Measurements from ENCODE around the gene LVRN. TPM values are rescaled to one million over a fixed set of nuclear protein-coding genes. Genes with fewer than 3 reads are reported as not detected.

LVRN gene
- total and polyA plus RNA-seq, 2 experiments from 2014 or later, result 0.31 to 0.45 TPM

DNA sequence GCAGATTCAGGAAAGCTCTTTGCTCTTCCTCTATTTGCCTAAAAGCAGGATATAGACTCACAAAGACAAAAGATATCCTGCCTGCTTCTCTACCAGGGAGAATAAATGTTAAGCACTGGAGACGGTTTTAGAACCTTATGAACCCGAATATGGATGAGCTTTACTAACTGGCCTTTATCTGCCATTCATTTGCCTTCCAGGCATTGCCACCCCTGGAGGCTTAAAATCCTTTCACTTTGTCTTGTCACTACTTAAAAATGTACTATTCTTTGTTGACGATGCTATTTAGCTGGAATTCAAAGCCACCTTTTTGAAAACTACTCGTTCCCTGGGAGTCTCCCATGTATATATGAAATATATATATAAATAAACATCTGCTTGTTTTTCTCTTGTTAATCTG lies 23.2 kb upstream of the LVRN start (continued):
- TF ChIP-seq, protein P1, sequence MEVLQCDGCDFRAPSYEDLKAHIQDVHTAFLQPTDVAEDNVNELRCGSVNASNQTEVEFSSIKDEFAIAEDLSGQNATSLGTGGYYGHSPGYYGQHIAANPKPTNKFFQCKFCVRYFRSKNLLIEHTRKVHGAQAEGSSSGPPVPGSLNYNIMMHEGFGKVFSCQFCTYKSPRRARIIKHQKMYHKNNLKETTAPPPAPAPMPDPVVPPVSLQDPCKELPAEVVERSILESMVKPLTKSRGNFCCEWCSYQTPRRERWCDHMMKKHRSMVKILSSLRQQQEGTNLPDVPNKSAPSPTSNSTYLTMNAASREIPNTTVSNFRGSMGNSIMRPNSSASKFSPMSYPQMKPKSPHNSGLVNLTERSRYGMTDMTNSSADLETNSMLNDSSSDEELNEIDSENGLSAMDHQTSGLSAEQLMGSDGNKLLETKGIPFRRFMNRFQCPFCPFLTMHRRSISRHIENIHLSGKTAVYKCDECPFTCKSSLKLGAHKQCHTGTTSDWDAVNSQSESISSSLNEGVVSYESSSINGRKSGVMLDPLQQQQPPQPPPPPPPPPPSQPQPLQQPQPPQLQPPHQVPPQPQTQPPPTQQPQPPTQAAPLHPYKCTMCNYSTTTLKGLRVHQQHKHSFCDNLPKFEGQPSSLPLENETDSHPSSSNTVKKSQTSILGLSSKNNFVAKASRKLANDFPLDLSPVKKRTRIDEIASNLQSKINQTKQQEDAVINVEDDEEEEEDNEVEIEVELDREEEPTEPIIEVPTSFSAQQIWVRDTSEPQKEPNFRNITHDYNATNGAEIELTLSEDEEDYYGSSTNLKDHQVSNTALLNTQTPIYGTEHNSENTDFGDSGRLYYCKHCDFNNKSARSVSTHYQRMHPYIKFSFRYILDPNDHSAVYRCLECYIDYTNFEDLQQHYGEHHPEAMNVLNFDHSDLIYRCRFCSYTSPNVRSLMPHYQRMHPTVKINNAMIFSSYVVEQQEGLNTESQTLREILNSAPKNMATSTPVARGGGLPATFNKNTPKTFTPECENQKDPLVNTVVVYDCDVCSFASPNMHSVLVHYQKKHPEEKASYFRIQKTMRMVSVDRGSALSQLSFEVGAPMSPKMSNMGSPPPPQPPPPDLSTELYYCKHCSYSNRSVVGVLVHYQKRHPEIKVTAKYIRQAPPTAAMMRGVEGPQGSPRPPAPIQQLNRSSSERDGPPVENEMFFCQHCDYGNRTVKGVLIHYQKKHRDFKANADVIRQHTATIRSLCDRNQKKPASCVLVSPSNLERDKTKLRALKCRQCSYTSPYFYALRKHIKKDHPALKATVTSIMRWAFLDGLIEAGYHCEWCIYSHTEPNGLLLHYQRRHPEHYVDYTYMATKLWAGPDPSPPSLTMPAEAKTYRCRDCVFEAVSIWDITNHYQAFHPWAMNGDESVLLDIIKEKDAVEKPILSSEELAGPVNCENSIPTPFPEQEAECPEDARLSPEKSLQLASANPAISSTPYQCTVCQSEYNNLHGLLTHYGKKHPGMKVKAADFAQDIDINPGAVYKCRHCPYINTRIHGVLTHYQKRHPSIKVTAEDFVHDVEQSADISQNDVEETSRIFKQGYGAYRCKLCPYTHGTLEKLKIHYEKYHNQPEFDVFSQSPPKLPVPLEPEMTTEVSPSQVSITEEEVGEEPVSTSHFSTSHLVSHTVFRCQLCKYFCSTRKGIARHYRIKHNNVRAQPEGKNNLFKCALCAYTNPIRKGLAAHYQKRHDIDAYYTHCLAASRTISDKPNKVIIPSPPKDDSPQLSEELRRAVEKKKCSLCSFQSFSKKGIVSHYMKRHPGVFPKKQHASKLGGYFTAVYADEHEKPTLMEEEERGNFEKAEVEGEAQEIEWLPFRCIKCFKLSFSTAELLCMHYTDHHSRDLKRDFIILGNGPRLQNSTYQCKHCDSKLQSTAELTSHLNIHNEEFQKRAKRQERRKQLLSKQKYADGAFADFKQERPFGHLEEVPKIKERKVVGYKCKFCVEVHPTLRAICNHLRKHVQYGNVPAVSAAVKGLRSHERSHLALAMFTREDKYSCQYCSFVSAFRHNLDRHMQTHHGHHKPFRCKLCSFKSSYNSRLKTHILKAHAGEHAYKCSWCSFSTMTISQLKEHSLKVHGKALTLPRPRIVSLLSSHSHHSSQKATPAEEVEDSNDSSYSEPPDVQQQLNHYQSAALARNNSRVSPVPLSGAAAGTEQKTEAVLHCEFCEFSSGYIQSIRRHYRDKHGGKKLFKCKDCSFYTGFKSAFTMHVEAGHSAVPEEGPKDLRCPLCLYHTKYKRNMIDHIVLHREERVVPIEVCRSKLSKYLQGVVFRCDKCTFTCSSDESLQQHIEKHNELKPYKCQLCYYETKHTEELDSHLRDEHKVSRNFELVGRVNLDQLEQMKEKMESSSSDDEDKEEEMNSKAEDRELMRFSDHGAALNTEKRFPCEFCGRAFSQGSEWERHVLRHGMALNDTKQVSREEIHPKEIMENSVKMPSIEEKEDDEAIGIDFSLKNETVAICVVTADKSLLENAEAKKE (CRISPR knock-in tag; IDR thresholded peaks at IDR 0.05), result no peak

DNA sequence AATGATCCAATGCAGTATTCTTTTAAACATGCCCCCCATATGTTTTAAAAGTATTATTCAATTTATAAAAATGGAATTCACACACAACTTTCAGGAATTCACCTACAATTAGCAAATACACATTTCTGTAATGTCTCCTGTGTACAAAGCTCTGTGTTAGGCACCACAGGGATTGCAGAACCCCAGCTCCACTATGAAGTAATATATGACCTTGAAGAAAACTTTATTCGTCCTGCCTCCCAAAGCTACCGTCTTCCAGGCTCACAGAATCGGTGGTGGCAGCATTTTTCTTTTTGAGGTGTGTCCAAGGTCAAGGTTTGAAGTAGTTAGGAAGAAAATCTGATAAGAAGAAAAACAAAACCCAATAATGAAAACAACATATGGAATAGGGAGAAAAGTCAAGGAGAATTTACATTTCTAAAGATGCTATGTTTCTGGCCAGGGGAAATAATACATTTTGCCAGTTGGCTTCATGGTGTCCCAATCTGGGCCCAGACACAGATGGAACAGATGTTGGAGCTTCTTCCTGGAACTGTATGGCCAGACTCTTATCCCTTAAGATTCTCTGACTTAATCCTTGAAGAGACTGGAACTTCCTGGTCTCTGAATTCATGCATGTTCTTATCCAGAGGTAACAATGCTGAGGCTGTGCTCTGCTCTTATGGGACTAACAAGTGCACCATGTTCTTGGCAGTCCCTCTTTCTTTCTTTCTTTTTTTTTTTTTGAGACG lies 22.0 kb upstream of the LVRN start:
- H3K4me3 ChIP-seq, result no peak overlapping the region
- Mint-ChIP-seq H3K27me3 (ENCODE audit: insufficient read depth, low read depth, poor library complexity) (peaks cover under 1% of the 10 kb centered on the region), H3K4me1 (peaks cover 21% of the 10 kb centered on the region), H3K9me3 (peaks cover 2% of the 10 kb centered on the region; the same call in 1 of the 3 replicates), H3K4me3 (no peak overlapping the region), H3K27ac (no peak overlapping the region), H3K36me3 (ENCODE audit: low read depth) (no peaks in the 10 kb centered on the region)
- H3K27me3 ChIP-seq (ENCODE audit: insufficient read depth), result no peaks in the 10 kb centered on the region
- ATAC-seq (no peak), DNase-seq (ENCODE audit: low spot score) (no peak)
- no peak overlapping the region for H2AFZ ChIP-seq
- no peaks in the 10 kb centered on the region for H3K36me3 ChIP-seq (ENCODE audit: insufficient read depth)
- H3K79me2 ChIP-seq (replicated peaks; ENCODE audit: insufficient read depth), result no peaks in the 10 kb centered on the region
- no peaks in the 10 kb centered on the region for H3F3A ChIP-seq (replicated peaks; ENCODE audit: low read depth)
- H3K4me2 ChIP-seq, result no peak overlapping the region
- no peak overlapping the region for H3K27ac ChIP-seq (ENCODE audit: low read depth)
- no peaks in the 10 kb centered on the region for H4K20me1 ChIP-seq (replicated peaks; ENCODE audit: insufficient read depth)
- H3K9me2 ChIP-seq (ENCODE audit: insufficient read depth), result peaks cover 4% of the 10 kb centered on the region; the same call in 1 of the 2 replicates
- TF ChIP-seq, protein P2, sequence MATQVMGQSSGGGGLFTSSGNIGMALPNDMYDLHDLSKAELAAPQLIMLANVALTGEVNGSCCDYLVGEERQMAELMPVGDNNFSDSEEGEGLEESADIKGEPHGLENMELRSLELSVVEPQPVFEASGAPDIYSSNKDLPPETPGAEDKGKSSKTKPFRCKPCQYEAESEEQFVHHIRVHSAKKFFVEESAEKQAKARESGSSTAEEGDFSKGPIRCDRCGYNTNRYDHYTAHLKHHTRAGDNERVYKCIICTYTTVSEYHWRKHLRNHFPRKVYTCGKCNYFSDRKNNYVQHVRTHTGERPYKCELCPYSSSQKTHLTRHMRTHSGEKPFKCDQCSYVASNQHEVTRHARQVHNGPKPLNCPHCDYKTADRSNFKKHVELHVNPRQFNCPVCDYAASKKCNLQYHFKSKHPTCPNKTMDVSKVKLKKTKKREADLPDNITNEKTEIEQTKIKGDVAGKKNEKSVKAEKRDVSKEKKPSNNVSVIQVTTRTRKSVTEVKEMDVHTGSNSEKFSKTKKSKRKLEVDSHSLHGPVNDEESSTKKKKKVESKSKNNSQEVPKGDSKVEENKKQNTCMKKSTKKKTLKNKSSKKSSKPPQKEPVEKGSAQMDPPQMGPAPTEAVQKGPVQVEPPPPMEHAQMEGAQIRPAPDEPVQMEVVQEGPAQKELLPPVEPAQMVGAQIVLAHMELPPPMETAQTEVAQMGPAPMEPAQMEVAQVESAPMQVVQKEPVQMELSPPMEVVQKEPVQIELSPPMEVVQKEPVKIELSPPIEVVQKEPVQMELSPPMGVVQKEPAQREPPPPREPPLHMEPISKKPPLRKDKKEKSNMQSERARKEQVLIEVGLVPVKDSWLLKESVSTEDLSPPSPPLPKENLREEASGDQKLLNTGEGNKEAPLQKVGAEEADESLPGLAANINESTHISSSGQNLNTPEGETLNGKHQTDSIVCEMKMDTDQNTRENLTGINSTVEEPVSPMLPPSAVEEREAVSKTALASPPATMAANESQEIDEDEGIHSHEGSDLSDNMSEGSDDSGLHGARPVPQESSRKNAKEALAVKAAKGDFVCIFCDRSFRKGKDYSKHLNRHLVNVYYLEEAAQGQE (IDR thresholded peaks at IDR 0.05; ENCODE audit: unreplicated experiment), result no peak
- TF ChIP-seq JUNB (IDR thresholded peaks at IDR 0.05; ENCODE audit: unreplicated experiment) (no peak), ZNF114 (CRISPR knock-in tag; IDR thresholded peaks at IDR 0.05) (no peak), NANOG (IDR thresholded peaks at IDR 0.05; ENCODE audit: borderline replicate concordance) (no peak)
- H3K4me1 ChIP-seq (ENCODE audit: insufficient read depth), result peaks cover 13% of the 10 kb centered on the region
